ENCODE measurements around the gene AVPR1B.

GRCh38 chr1:206116191-206116872 is 856 bp downstream of the AVPR1B start:
- TF ChIP-seq CTCF (conservative IDR thresholded peaks at IDR 0.05) (no peak), ZFX (IDR thresholded peaks at IDR 0.05) (no peak)

Measured in C4-2B (cell line).